HuH-7.5 (cell line): ENCODE results near the gene EIF4E1B.

Experiments used
- DNase-seq: peaks from one replicate; pipeline ENCODE4 v3.0.0; 2011; ENCODE audit warnings: low spot score

EIF4E1B gene

DNA sequence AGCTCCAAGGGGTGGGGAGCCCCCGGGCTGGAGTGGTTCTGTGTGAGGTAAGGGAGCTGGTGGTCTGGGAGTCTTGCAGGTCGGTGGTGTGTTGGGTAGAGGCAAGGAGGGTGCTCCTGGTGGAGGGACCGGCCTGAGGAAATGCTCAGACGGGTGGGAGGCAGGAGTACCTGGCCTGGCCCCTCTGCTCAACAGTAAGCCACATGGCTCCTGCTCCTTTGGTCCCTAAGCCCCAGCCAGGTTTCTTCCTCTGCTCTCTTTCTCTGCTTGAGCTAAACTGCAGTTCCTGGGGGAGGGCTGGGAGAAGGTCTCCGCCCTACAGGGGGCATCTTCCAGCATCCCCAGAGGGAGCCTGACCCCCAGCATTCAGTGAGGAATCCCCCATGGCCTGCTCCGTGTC is 34.0 kb downstream of the EIF4E1B start:
- no peak for DNase-seq

DNA sequence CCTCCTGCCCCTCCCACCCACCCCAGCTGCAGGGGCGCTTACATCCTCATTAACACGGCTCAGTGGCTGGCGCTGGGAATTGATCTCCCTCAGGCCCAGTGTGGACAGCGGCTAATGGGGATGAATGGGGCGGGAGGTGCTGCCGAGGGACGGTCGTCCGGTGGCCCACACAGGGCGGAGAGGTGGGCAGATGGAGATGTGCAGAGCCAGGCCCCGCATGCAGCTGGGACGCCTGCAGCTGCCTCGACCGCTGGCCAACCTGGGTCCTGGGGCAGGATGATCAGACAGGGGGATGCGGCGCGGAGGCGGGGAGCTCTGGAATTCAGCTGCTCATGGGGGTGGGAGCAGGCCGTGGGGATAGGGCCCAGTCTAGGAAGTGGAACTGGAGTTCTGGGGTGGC is 34.4 kb downstream of the EIF4E1B start:
- no peak for DNase-seq

DNA sequence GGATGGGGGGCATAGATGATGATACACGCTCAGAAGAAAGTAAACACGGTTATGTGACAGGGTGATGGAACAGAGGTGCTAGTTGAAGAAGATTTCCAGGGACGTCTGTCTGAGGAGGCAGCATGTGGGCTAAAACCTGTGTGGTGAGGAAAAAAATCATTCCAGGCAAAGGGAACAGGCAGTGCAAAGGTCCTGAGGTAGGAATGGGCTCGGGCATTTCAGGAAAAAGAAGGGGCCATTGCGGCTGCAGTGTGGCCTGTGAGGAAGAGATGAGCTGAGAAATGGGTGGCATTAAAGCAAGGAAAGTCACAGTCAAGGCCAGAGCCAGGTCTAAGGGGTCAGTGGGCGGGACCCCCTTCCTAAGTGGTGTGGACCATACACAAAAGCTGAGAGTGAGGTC is 35.0 kb downstream of the EIF4E1B start:
- no peak for DNase-seq

DNA sequence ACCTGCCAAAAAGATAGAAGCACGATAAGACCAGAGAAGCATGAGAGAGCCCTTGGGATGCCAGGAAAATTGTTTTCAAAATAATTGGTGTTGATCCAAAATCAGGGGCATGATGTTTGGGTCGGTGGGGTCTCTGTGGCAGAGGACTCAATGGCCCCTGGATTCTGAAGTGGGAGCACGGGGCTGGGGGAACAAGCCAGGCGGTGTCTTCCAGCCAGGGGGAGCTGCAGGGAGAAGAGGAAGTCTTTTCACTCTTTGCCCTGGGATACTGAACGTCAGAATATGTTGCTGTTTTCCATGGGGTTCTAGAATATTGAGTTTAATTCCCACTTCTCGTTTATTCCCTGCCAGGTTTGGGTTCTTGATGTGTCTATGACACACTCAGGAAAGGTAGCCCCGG is 37.2 kb downstream of the EIF4E1B start:
- no peak for DNase-seq

DNA sequence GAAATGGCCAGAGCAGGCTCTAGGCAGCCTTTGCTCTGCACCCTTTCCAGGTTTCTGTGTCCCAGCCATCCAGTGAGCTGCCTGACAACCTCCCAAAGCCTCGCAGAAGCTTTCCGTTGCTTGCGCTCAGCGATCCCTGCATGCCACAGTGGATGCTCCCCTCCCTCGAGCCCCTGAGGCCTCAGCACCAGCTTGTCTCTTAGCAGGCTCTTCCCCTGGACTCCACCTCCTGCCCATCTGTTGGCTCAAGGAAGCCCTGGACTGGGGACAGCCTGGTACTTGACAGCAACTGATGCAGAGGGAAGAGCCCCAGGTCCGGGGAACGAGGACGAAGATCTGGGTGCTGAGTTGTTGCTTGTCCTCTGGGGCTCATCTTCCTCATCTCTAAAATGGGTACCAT is 40.0 kb downstream of the EIF4E1B start:
- no peak for DNase-seq

DNA sequence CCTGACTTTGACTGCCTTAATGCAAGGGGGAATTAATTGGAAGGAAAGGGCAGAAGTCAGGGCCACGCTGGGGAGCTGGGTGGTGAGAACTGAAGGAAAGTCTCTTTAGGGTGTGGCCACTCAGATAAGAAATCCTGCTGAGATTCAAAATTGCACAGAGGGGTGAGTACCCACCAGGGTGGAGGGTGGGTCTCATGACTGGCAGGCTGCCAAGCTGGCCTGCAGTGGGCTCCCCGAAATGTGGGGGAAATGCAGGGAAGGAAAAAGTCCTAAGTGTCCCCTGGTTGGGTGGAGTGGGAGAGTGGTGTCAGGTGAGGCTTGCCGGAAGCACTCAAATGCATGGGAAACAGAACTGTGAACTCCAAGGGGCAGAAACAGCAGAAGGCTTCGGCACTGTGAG is 40.9 kb downstream of the EIF4E1B start:
- no peak for DNase-seq

DNA sequence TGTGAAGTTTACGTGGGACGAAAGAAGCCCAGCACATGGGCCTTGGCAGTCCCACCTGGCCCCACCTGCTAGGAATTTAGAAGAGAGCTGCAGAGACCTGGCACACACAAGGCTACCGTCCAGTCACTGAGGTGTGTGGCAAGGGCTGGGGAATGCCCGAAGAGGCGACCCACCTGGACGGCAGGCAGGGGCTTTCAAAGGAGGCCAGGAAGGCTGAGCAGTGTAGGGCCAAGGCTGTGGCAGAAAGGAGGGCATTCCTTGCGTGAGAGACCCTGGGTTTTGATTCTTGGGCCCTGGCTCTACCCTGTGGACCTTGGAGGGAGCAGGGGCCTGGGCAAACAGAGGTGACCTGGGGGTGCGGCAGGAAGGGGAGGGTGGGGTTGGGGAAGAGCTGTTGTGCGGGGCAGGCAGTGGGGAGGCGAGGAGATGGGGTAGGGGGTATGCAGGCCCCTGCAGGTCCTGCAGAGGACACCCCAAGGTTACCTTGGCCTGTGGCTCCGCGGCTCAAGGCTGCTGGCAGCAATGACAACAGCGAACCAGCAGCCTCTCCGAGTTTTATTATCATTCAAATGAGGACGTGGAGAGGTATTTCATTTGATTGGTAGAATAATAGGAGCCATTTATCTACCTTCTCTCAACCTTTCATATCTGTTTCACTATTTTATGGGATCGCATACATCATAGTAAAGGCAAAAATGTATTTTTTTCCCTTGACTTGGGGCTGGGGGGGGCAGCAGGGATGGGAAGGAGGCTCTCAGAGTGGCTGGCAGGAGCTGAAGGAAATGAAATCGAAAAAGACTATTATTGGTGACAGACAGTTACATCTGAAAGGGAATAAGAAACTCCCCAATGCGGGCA is 41.6 kb downstream of the EIF4E1B start:
- DNase-seq, result no peak

DNA sequence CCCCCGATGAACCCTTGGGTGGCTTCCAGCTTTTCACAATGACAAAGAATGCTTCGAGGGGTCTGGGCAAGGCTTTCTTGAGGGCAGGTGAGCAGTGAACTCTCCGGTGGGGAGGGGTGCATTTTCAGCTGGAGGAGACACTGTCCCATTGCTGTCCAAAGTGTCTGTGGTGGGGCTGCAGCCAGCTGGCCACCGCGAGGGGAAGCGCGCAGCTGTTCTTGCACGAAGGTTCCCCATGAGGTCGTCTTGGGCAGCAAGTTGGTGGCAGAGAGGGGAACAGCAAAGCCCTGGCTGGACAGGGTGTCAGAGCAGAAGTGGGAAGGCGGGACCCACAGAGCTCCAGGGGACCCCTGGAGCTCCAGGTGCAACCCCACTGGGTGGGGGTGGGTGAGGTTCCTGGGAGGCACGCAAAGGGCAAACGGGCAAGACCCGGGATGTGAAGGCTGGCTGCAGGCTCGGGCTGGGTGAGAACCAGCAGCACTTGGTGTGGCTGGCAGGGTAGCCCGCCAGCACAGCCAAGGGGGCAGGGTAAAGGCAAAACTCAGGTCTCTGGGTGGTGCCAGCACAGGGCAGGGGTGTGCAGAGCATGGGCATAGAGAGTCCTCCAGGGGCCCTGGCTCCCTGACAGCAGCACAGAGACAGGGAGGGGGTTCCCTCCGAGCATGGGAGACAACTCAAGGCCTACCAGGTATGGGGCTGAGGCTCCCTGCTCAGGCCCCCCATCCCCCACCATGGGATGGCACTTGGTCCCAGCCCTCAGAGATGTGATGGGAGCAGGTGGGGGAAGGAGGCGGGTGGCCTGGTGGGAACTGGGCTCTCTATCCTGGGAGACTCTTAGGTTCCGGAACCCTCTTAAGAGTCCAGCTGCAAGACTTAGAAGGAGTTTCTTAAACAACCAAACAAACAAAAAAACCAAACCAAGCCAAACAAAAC is 43.4 kb downstream of the EIF4E1B start:
- no peak for DNase-seq

DNA sequence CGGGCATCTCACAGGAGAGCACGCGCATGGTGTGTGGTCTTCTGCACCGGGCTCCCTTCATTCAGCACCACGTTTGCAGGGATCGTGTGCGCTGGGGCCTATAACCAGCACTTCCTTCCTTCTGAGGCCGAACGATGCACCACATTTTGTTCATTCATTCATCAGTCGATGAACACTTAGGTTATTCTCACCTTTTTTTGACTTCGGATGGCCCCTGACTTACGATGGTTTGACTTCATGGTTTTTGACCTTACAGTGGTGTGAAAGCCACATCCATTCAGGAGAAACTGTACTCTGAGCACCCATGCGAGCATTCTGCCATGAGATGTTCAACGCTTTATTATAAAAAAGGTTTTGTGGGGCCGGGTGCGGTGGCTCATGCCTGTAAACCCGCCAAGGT is 44.3 kb downstream of the EIF4E1B start:
- no peak for DNase-seq

DNA sequence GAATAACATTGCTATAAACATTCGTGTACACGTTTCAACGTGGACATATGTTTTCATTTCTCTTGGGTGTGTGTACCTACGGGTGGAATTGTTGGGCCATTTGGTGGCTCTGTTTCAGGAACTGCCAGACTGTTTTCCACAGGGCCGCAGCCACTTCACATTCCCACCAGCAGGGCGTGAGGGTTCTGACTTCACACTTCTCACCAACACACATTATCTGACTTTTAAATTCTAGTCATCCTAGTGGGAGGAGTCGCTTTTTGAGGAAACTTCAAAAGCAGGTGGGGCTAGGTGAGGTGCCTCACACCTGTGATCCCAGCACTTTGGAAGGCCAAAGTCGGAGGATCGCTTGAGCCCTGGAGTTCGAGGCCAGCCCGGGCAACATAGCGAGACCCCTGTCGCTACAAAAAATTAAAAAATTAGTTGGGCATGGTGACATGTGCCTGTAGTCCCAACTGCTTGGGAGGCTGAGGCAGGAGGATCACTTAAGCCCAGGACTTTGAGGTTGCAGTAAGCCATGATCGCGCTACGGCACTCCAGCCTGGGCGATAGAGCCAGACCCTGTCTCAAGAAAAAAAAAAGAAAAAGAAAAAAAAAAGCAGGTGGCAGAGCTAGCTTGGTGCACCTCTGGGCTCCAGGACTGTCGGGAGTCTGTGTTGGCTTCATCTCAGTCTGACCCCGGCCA is 45.3 kb downstream of the EIF4E1B start:
- peak; percentile 59 for DNase-seq

DNA sequence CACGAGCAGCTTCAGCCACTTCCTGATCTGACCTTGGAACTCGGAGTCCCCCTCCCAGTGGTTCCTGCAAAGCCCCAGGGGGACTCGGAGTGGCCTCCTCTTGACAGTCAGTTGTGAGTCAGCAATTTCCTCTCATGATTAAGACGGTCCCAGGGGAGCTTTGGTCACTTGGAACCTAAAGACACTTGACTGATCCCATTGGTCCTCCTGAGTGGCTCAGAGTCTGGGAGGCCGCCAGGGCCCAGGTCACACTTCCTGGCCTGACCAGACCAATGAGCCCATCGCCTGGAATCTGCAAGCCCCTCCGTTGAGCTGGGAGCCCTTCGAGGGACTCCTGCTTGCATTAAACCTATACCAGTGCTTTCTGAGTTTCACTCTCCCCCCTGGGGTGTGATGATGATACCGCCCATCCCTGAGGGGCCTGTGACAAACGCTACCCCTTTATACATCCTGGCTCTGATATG is 45.9 kb downstream of the EIF4E1B start:
- no peak for DNase-seq

DNA sequence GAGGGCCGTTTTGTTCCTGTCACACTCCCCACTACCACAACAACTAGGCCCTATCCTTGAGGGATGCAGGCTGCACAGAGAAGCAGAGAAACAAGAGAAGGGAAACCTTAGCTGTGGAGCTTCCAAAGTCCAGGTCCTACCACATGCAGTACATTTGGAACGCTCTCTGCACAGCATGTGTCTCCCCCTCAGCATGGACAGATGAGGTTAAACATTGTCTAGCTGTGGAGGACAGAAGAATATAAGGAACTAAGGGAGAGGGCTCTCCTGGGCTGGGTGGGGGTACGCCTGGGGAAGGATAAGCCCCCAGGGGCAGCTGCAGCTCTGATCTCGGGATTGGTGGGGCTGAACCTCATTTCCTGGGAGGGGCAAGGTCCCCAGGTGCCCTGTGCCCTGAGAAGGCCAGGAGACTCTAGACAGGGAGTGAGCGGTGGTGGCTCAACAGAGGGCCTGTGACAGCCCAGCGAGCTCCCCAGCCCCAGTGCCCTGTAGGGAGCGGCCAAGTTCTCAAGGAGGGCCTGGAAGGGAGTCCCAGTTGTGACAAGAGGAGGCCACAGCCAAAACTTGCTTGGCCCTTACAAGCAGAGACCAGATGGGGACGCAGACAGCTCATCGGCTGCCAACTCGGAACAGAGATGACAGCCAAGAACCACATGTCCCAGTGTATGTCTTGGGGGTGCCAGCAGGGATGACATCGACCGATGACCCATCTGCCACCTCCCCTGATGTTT is 46.9 kb downstream of the EIF4E1B start:
- DNase-seq, result no peak

DNA sequence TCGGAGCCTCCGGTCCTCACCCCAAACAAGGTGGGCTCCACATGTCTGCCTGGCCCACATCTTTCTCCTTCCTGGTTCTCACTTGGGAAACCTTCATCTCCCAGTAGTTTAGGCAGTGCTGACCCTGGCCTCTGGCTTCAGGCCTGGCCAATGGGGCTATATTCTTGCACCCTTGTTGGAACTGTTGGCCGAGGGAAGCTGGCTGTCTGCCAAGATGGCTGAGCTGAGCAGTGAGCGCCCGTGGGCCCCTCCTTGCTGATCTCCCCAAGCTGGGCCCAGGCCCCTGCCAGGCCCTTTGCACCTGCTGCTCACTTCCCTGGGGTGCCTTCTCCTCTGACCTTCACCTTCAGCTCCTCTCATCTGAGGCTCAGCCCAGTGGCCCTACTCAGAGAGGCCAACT is 48.1 kb downstream of the EIF4E1B start:
- DNase-seq, result no peak

DNA sequence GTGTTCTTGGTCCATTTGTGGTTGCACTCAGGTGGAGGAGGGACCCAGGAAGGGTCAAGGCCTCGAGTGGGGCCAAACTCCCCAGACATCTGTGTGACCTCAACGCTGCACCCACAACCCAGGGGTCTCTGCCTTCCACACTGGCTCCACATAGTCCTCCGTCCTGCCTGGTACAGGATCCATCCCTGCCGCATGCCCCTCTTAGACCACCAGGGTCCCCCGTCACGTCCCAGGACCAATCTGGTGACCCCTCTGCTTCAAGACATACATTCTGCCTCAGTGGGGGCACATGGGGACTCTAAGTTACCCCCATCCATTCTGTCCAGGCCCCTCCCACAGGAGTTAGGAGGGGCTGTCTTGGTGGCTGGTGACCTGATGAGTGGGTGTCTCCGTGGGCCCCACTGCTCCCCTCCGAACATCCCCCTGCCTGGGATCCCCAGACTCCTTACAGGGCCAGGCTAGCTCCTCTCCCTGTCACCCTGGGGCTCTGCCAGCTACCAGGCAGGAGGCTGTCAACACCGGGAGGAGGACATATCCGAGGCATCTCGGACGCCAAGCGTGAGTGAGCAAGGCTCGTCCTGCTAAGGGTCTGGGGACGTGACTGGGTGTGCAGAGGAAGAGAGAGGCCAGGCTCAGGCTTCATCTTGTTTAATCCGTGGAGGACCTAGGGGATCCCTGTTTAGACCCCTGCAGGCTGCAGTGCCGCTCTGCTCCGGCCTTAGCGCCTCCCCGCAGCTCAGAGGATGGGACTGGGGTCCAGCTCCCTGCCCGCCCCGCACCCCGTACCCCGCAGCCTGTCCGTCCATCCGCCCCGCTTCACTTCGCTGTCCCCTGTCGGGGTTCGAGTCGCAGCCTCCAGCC is 49.1 kb downstream of the EIF4E1B start:
- DNase-seq, result no peak

DNA sequence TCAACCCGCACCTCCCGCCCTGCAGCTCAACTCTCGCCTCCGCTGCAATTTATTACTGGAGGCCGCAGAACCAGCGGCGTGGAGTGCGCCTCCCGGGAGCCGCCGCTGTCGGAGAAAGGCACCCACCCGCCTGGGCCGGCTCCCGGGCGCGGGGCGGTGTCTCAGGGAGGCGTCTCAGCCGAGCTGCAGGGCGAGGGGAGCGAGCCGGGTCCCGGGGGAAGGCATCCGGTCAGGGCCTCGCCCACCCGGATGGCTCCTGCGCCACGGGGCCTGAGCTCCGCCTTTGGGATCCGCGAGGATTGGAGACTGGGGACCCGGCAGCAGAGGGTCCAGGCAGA is 49.7 kb downstream of the EIF4E1B start:
- no peak for DNase-seq

DNA sequence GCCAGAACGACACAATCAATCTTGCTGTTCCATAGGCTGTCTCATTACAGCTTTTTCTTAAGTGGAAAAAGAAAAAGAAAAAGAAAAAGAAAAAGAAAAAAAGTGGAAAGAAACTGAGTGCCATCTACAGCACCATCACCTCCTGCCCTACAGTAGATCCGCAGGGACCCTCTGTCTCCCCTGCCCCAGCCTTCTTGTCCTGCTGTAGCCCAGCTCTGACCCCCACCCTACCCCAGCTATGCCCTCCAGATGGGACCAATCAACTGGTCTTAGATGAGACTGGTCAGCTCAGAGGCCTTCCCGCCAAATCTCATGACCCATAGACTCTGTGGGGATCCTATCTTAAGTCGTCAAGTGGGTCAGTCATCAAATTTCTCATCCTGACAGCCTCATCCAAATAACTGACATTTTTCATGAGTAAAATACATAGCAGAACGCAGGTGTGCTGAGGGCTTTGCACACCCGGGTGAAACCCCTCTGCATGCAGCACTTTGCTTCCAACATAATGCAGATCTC is 51.6 kb downstream of the EIF4E1B start:
- DNase-seq, result no peak

DNA sequence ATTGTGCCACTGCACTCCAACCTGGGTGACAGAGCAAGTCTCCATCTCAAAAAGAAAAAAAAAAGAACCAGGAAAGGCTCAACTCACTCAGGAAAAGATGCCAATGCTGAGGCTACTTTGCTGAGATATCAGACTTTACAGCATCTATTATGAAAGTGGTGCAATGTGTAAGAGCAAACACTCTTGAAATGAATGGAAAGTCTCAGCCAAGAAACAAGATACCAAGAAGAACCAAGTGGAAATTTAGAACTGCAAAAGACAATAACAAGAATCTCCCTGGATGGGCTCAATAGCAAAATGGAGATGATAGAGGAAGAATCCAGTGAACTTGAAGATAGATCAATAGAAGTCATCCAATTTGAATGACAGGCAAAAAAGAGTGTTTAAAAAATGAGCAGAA is 54.5 kb downstream of the EIF4E1B start:
- DNase-seq, result no peak

DNA sequence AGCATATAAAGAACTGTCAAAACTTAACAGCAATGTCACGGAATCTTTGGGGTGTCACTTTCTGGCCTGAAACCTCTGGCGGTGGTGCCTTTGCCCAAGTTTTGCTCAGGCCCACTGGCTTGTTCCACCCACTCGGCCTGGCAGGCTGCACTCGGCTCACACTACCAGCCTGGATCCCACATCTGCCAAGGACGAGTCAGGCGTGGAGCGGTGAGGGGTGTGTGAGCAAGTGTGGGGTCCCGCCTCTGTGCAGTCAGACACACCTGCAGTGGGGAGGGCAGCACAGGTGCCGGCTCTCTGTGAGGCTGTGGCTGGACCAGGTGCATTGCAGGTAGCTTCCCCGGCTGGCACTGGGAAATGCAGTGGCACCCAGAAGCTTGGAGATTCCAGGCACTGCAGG is 56.8 kb downstream of the EIF4E1B start:
- no peak for DNase-seq

DNA sequence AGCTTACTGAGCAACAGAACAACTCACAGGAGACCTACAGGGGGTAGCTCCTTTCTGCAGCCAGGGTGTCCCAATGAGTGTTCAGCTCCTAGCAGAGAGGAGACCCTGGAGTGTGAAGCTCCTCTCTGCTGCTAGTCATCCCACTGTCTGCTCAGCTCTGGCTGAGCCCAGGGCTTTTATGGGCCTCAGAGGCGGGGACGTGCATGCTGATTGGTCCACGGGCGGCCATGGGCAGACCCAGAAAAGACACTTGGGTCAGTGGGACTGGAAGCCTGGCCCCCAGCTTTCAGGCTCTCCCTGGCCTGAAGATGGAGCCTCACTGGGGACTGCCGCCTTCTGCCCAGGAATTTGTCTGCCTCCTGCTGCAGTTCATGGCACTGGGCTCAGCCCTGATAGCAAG is 57.4 kb downstream of the EIF4E1B start:
- no peak for DNase-seq

DNA sequence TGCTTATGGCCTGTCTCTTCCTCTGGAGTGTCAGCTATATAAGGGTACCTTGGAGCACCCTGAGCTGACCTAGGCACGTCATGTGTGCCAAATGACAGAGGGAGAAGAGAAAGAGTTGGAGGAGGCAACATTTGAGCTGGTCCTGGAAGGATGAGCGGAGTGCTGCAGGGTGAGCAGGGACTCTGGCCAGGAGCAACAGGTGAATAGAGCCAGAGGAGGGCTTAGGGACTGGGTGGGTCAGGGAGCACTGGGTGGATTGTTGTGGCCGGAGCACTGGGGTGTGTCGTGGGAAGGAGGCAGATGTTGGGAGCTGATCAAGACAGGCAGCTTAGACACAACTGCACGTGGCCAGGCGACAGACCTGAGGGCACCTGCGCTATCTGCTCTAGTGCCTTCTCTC is 60.4 kb downstream of the EIF4E1B start:
- no peak for DNase-seq

DNA sequence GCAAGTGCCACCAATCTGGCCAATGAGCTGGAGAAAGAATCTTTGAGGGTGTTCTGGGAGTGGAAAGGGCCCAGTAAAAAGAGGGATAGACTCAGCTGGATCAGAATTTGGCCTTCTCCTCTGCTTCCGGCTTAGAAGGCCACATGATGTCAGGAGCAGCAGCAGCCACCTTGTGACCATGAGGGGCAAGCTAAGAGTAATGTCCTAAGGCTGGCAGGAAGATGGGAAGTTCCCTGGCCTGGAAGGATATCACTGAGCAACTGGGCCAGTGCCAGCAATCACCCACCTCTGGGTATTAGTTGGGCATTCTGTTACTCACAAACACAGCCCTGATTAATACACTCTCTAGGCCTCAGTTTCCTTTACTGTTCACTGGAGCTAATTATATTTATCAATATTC is 61.0 kb downstream of the EIF4E1B start:
- no peak for DNase-seq
